GM12878 (cell line): ENCODE data around the gene MEGF6. TPM values are rescaled to one million over a fixed set of nuclear protein-coding genes. Genes with fewer than 3 reads are reported as not detected.

ENCODE experiments used
- ATAC-seq: fragments of 200-7000 bp; cut with Tn5 transposase; 3 replicates; pipeline ENCODE4 v1.9.1; 2020; ENCODE audit warnings: mild to moderate bottlenecking, moderate library complexity
- BruUV-seq: library from RNA; stranded (reverse); fragments of 400-500 nt; replicated peaks from 2 replicates; lab custom pipeline; 2021; lab: Mats Ljungman, UMichigan
- CTCF ChIA-PET: fragments of 300-600 bp; sonication (Branson Sonifier 250); formaldehyde crosslinking; extraction: SDS; loops from one replicate; lab custom pipeline; 2021; ENCODE audit warnings: inconsistent platforms; lab: Yijun Ruan, JAX
- POLR2A ChIA-PET: fragments of 350-600 bp; formaldehyde crosslinking; extraction: SDS; loops from one replicate; lab custom pipeline; 2021; ENCODE audit warnings: inconsistent platforms; lab: Charles Lee
- RAD21 ChIA-PET: fragments of 300-600 bp; sonication (Branson Sonifier 250); formaldehyde crosslinking; loops from one replicate; lab custom pipeline; 2023; ENCODE audit warnings: antibody characterized with exemption; ENCODE audit not compliant: unreplicated experiment; lab: Charles Lee
- SMC1A ChIA-PET: fragments of 300-600 bp; sonication (Branson Sonifier 250); formaldehyde crosslinking; loops from one replicate; lab custom pipeline; 2023; ENCODE audit not compliant: unreplicated experiment, uncharacterized antibody; lab: Charles Lee
- DNase-seq: peaks from one replicate; pipeline ENCODE4 v3.0.0-alpha.2; 2011; ENCODE audit warnings: low read depth, low spot score
- FAIRE-seq: peaks from 3 replicates; lab custom pipeline; 2011; peaks lifted over from hg19 to GRCh38; lab: Jason Lieb, UNC
- H2AFZ ChIP-seq: 2 replicates; pipeline ENCODE4 v1.6.0; 2011; ENCODE audit warnings: low read depth, low read length, control low read depth; ENCODE audit not compliant: control insufficient read depth
- H3K27ac ChIP-seq: 2 replicates; pipeline ENCODE4 v1.5.1; 2011; ENCODE audit warnings: control low read depth; ENCODE audit not compliant: control insufficient read depth, insufficient read depth
- H3K27me3 ChIP-seq, 2 experiments: replicated peaks in 1 of 2; 2 replicates each; pipeline versions ENCODE4 v1.6.0 to v1.6.1; 2011; ENCODE audit warnings: low read length in 1 of 2; ENCODE audit not compliant: control insufficient read depth in 2 of 2, insufficient read depth in 2 of 2
- H3K36me3 ChIP-seq, 2 experiments: 2 replicates each; pipeline ENCODE4 v1.5.1; 2011; ENCODE audit warnings: low read length in 1 of 2; ENCODE audit not compliant: control insufficient read depth in 2 of 2, insufficient read depth in 2 of 2
- H3K4me1 ChIP-seq: 2 replicates; pipeline ENCODE4 v1.6.1; 2011; ENCODE audit warnings: mild to moderate bottlenecking, low read length, moderate library complexity, mixed read lengths; ENCODE audit not compliant: control insufficient read depth, insufficient read depth
- H3K4me2 ChIP-seq: 2 replicates; pipeline ENCODE4 v1.6.0; 2011; ENCODE audit warnings: control low read depth; ENCODE audit not compliant: control insufficient read depth, insufficient read depth
- H3K4me3 ChIP-seq: fragments of 200-600 bp; sonication (generic); 2 replicates; pipeline ENCODE4 v1.5.1; 2016
- H3K79me2 ChIP-seq: 2 replicates; pipeline ENCODE4 v1.6.0; 2011; ENCODE audit warnings: low read length; ENCODE audit not compliant: control insufficient read depth, insufficient read depth
- H3K9ac ChIP-seq: 2 replicates; pipeline ENCODE4 v1.8.0; 2011; ENCODE audit warnings: low read length, control low read depth, mixed read lengths; ENCODE audit not compliant: control insufficient read depth, insufficient read depth
- H3K9me3 ChIP-seq: replicated peaks from 3 replicates; pipeline ENCODE4 v1.5.1; 2011; ENCODE audit warnings: mild to moderate bottlenecking, low read length; ENCODE audit not compliant: control insufficient read depth, insufficient read depth
- H4K20me1 ChIP-seq: 2 replicates; pipeline ENCODE4 v1.6.0; 2011; ENCODE audit not compliant: control insufficient read depth, insufficient read depth
- BCL11A ChIP-seq: IDR thresholded peaks from 2 replicates; pipeline ENCODE4 v1.6.1; 2011; ENCODE audit warnings: low read depth, low read length
- EGR1 ChIP-seq, 2 experiments: IDR thresholded peaks; 1 replicate in 1 of 2; 2 replicates in 1 of 2; pipeline ENCODE4 v1.6.1; 2011 to 2012; ENCODE audit warnings: low read depth in 2 of 2, low read length in 2 of 2, borderline replicate concordance in 1 of 2, mild to moderate bottlenecking in 1 of 2, moderate library complexity in 1 of 2
- HDAC2 ChIP-seq: fragments of 200-600 bp; sonication (generic); IDR thresholded peaks from 2 replicates; pipeline ENCODE4 v1.6.1; 2017
- MTA3 ChIP-seq: IDR thresholded peaks from 2 replicates; pipeline ENCODE4 v1.6.1; 2012; ENCODE audit warnings: low read length, inconsistent platforms, borderline replicate concordance
- SMAD1 ChIP-seq: fragments of 450-650 bp; IDR thresholded peaks from 2 replicates; pipeline ENCODE4 v1.6.1; 2018; ENCODE audit warnings: mild to moderate bottlenecking, low read depth; ENCODE audit not compliant: partially characterized antibody
- SUZ12 ChIP-seq: fragments of 200-600 bp; sonication (generic); IDR thresholded peaks from one replicate; pipeline ENCODE4 v1.6.1; 2018; ENCODE audit warnings: antibody characterized with exemption, mild to moderate bottlenecking; ENCODE audit not compliant: unreplicated experiment
- WRNIP1 ChIP-seq: IDR thresholded peaks from 2 replicates; pipeline ENCODE4 v1.6.1; 2011; ENCODE audit warnings: low read depth, low read length, improper control_type of control experiment, borderline replicate concordance
- ZNF274 ChIP-seq: IDR thresholded peaks from one replicate; pipeline ENCODE4 v1.8.0; 2011; ENCODE audit not compliant: insufficient read length, insufficient read depth
- WGBS: methylation state at CpG from one replicate; pipeline ENCODE4 v1.1.6; 2016; ENCODE audit warnings: low lambda C conversion rate; ENCODE audit not compliant: insufficient replicate concordance, insufficient coverage; ENCODE audit errors: missing lambda C conversion rate; 5-methylcytosine and 5-hydroxymethylcytosine counted together
- in situ Hi-C: fragments of 300-500 bp; cut with MboI; formaldehyde crosslinking; loops from 9 replicates; pipeline ENCODE4 v1.14.3; 2018; ENCODE audit warnings: mixed read lengths
- intact Hi-C: fragments of 100-400 bp; cut with micrococcal nuclease; formaldehyde crosslinking; loops from one replicate; pipeline ENCODE4 v1.14.2; 2022; ENCODE audit not compliant: unreplicated experiment
- polyA plus RNA-seq, 11 experiments: library from polyadenylated mRNA; depleted of rRNA in 4 of 11; unstranded in 6 of 11; stranded (reverse) in 5 of 11; fragments of >200 nt; fragmentation: Nextera tagmentation in 4 of 11; fragmentation: Illumina TruSeq in 1 of 11; extraction: Ambion mirVana in 4 of 11; extraction: Trizol in 1 of 11; gene quantifications; 1 replicate in 1 of 11; 2 replicates in 10 of 11; pipeline versions ENCODE4 v1.2.1 to v1.2.3, GENCODE V29; 2011 to 2016; ENCODE audit warnings: inconsistent platforms in 2 of 11, missing spikeins in 2 of 11, low read depth in 1 of 11
- total RNA-seq, 4 experiments: library from RNA; depleted of rRNA in 3 of 4; stranded (reverse); fragments of >200 nt in 3 of 4; fragmentation: Illumina TruSeq in 1 of 4; extraction: Trizol in 1 of 4; gene quantifications; 2 replicates each; pipeline versions ENCODE4 v1.2.1 to v1.2.3, GENCODE V29; 2013 to 2021
- TF ChIP-seq, protein P1 (sequence below): IDR thresholded peaks from 2 replicates; pipeline ENCODE4 v1.6.1; 2012; ENCODE audit warnings: low read depth, low read length, improper control_type of control experiment

Gene MEGF6
- total and polyA plus RNA-seq, 10 of the 15 experiments (the other 5 are each of a cell fraction or from before 2014, with no cell fraction given) = 0.03 to 0.41 TPM; not detected in 8

DNA sequence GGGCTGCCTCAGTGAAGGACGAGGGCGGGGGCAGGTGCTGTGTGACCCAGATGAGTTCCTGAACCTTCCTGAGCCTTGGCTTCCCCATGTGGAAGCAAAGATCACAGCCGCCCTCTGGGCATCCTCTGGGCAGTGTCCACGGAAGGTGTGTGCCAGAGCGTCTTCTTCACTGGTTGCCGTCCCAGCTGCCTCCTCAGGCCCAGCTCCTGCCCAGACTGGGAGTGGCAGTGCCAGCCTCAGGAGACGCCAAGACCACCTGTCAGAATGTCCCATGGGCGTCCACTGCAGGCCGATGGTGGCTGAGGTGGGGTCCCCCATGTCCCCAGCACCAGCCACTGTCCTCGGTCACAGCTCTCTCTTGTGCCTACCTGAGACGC, 146.7 kb downstream of the MEGF6 start:
- Histone ChIP-seq H3K9ac (no peak overlapping the region), H2AFZ (no peak overlapping the region), H3K4me2 (no peak overlapping the region), H3K4me1 (no peaks in the 10 kb centered on the region), H4K20me1 (no peaks in the 10 kb centered on the region), H3K79me2 (no peaks in the 10 kb centered on the region)
- in situ Hi-C loops = no loop called here
- POLR2A ChIA-PET = no interaction called here
- BruUV-seq = no TSS peak
- no peak for DNase-seq
- no peak for TF ChIP-seq BCL11A
- TF ChIP-seq ZNF274 = no peak
- TF ChIP-seq MTA3 = no peak
- no peak for TF ChIP-seq WRNIP1
- TF ChIP-seq, protein P1, sequence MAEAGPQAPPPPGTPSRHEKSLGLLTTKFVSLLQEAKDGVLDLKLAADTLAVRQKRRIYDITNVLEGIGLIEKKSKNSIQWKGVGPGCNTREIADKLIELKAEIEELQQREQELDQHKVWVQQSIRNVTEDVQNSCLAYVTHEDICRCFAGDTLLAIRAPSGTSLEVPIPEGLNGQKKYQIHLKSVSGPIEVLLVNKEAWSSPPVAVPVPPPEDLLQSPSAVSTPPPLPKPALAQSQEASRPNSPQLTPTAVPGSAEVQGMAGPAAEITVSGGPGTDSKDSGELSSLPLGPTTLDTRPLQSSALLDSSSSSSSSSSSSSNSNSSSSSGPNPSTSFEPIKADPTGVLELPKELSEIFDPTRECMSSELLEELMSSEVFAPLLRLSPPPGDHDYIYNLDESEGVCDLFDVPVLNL = no peak
- TF ChIP-seq SUZ12 = no peak
- TF ChIP-seq EGR1 (IDR thresholded peaks at IDR 0.05; ENCODE audit: borderline replicate concordance in 1 of 2, low read depth in 2 of 2, low read length in 2 of 2) = no peak
- TF ChIP-seq HDAC2 = no peak
- TF ChIP-seq SMAD1 = no peak
- TF ChIP-seq, all 136 proteins: peak for 0
- H3K9me3 ChIP-seq = no peaks in the 10 kb centered on the region
- H3K27ac ChIP-seq = no peak overlapping the region
- ATAC-seq (no peak), FAIRE-seq (no peak)
- intact Hi-C loops = no loop called here
- CTCF ChIA-PET = no interaction called here
- RAD21 ChIA-PET = interaction anchor here (0.6 kb wide), 1 partner anchor 8 kb away, joined by 3 read pairs; no protein-coding TSS in a partner anchor
- SMC1A ChIA-PET = no interaction called here
- WGBS = 24% methylated on average over 11 of the region's 11 CpGs
- H3K27me3 ChIP-seq = no peaks in the 10 kb centered on the region; a peak in 1 of 4 replicates
- no peak overlapping the region for H3K4me3 ChIP-seq
- no peaks in the 10 kb centered on the region for H3K36me3 ChIP-seq
